HEK293T (cell line): ENCODE data around the gene CHST3.

ENCODE experiments used
- BHLHE40 ChIP-seq: fragments of 450-650 bp; IDR thresholded peaks from 2 replicates; pipeline ENCODE4 v1.6.1; 2016; ENCODE audit warnings: mild to moderate bottlenecking, moderate library complexity, borderline replicate concordance
- CTBP1 ChIP-seq: fragments of 450-650 bp; IDR thresholded peaks from 2 replicates; pipeline ENCODE4 v1.6.1; 2016; ENCODE audit warnings: borderline replicate concordance
- ELF4 ChIP-seq: fragments of 450-650 bp; IDR thresholded peaks from 2 replicates; pipeline ENCODE4 v1.6.1; 2017; ENCODE audit warnings: antibody characterized with exemption
- FOXA1 ChIP-seq: fragments of 450-650 bp; IDR thresholded peaks from 2 replicates; pipeline ENCODE4 v1.6.1; 2016; ENCODE audit warnings: mild to moderate bottlenecking
- FOXK2 ChIP-seq: fragments of 450-650 bp; IDR thresholded peaks from 2 replicates; pipeline ENCODE4 v1.6.1; 2016; ENCODE audit warnings: mild to moderate bottlenecking
- HDGF ChIP-seq: fragments of 450-650 bp; IDR thresholded peaks from 2 replicates; pipeline ENCODE4 v1.6.1; 2017; ENCODE audit warnings: antibody characterized with exemption, borderline replicate concordance
- SP1 ChIP-seq: fragments of 450-650 bp; IDR thresholded peaks from 2 replicates; pipeline ENCODE4 v1.6.1; 2017

- no peak for TF ChIP-seq HDGF
- TF ChIP-seq SP1: no peak
- no peak for TF ChIP-seq ELF4
- TF ChIP-seq BHLHE40: no peak
- no peak for TF ChIP-seq FOXA1
- no peak for TF ChIP-seq FOXK2
- no peak for TF ChIP-seq CTBP1
Measured at GRCh38 chr10:72006026-72006425, 41.8 kb downstream of the CHST3 start.
